Activated naive CD4-positive, alpha-beta T cell treated with anti-CD3 and anti-CD28 coated beads, Interleukin-2, amount 50 U/mL, for 24 hours (primary cell): ENCODE measurements around the gene IGFBPL1.

Source experiments
- H3K27ac Mint-ChIP-seq: one replicate; pipeline ENCODE4 v1.8.0; 2021; ENCODE audit warnings: mild to moderate bottlenecking, mixed read lengths
- H3K27me3 Mint-ChIP-seq: one replicate; pipeline ENCODE4 v1.8.0; 2021; ENCODE audit warnings: mixed read lengths
- H3K36me3 Mint-ChIP-seq: one replicate; pipeline ENCODE4 v1.8.0; 2021; ENCODE audit warnings: mixed read lengths
- H3K4me1 Mint-ChIP-seq: one replicate; pipeline ENCODE4 v1.8.0; 2021; ENCODE audit warnings: mixed read lengths
- H3K4me3 Mint-ChIP-seq: one replicate; pipeline ENCODE4 v1.8.0; 2021; ENCODE audit warnings: mild to moderate bottlenecking, mixed read lengths
- H3K9me3 Mint-ChIP-seq: one replicate; pipeline ENCODE4 v1.8.0; 2021; ENCODE audit warnings: mixed read lengths

The IGFBPL1 gene

GRCh38 chr9:38437193-38437823 lies 13.1 kb upstream of the IGFBPL1 start:
- Mint-ChIP-seq H3K36me3 (no peaks in the 10 kb centered on the region), H3K27ac (no peak overlapping the region), H3K27me3 (no peaks in the 10 kb centered on the region), H3K9me3 (no peaks in the 10 kb centered on the region), H3K4me1 (peaks cover 3% of the 10 kb centered on the region), H3K4me3 (no peak overlapping the region)

- no peak overlapping the region for H3K4me3 Mint-ChIP-seq
- no peaks in the 10 kb centered on the region for H3K9me3 Mint-ChIP-seq
- H3K36me3 Mint-ChIP-seq: no peaks in the 10 kb centered on the region
- peaks cover 3% of the 10 kb centered on the region for H3K4me1 Mint-ChIP-seq
- H3K27ac Mint-ChIP-seq: no peak overlapping the region
- H3K27me3 Mint-ChIP-seq: no peaks in the 10 kb centered on the region
Observed at GRCh38 chr9:38436708-38437107, 12.5 kb upstream of the IGFBPL1 start.

- H3K36me3 Mint-ChIP-seq: no peaks in the 10 kb centered on the region
- H3K4me3 Mint-ChIP-seq: no peak overlapping the region
- peaks cover 14% of the 10 kb centered on the region for H3K4me1 Mint-ChIP-seq
- H3K27ac Mint-ChIP-seq: no peak overlapping the region
- H3K9me3 Mint-ChIP-seq: no peaks in the 10 kb centered on the region
- no peaks in the 10 kb centered on the region for H3K27me3 Mint-ChIP-seq
Observed at GRCh38 chr9:38435521-38435920, 11.3 kb upstream of the IGFBPL1 start.

- Mint-ChIP-seq H3K4me1 (peaks cover 15% of the 10 kb centered on the region), H3K27ac (no peak overlapping the region), H3K36me3 (no peaks in the 10 kb centered on the region), H3K9me3 (no peaks in the 10 kb centered on the region), H3K27me3 (no peaks in the 10 kb centered on the region), H3K4me3 (no peak overlapping the region)
Observed at GRCh38 chr9:38434853-38435252, 10.6 kb upstream of the IGFBPL1 start.

- no peaks in the 10 kb centered on the region for H3K9me3 Mint-ChIP-seq
- H3K27ac Mint-ChIP-seq: no peak overlapping the region
- H3K4me1 Mint-ChIP-seq: peaks cover 15% of the 10 kb centered on the region
- H3K27me3 Mint-ChIP-seq: no peaks in the 10 kb centered on the region
- H3K36me3 Mint-ChIP-seq: no peaks in the 10 kb centered on the region
- H3K4me3 Mint-ChIP-seq: no peak overlapping the region
Observed at GRCh38 chr9:38434365-38434764, 10.1 kb upstream of the IGFBPL1 start.

GRCh38 chr9:38432922-38433510 lies 8.8 kb upstream of the IGFBPL1 start:
- H3K36me3 Mint-ChIP-seq: no peaks in the 10 kb centered on the region

GRCh38 chr9:38431116-38431515 lies 6.9 kb upstream of the IGFBPL1 start:
- H3K36me3 Mint-ChIP-seq: no peaks in the 10 kb centered on the region
- peaks cover 15% of the 10 kb centered on the region for H3K4me1 Mint-ChIP-seq
- no peaks in the 10 kb centered on the region for H3K27me3 Mint-ChIP-seq
- H3K4me3 Mint-ChIP-seq: no peak overlapping the region
- H3K27ac Mint-ChIP-seq: no peak overlapping the region
- H3K9me3 Mint-ChIP-seq: no peaks in the 10 kb centered on the region

More at GRCh38 chr9:38432922-38433510, 8.8 kb upstream of the IGFBPL1 start:
- Mint-ChIP-seq H3K4me3 (no peak overlapping the region), H3K4me1 (peaks cover 15% of the 10 kb centered on the region), H3K27ac (no peak overlapping the region), H3K27me3 (no peaks in the 10 kb centered on the region), H3K9me3 (no peaks in the 10 kb centered on the region)

- Mint-ChIP-seq H3K4me1 (peaks cover 22% of the 10 kb centered on the region), H3K27ac (no peak overlapping the region), H3K27me3 (peaks cover 12% of the 10 kb centered on the region), H3K36me3 (no peaks in the 10 kb centered on the region), H3K9me3 (no peaks in the 10 kb centered on the region), H3K4me3 (no peak overlapping the region)
Observed at GRCh38 chr9:38428062-38428461, 3.8 kb upstream of the IGFBPL1 start.

- H3K9me3 Mint-ChIP-seq: no peaks in the 10 kb centered on the region
Observed at GRCh38 chr9:38424918-38425317, 664 bp upstream of the IGFBPL1 start.

GRCh38 chr9:38423273-38423972 lies 831 bp downstream of the IGFBPL1 start:
- Mint-ChIP-seq H3K4me3 (peak overlapping the region; percentile 58), H3K27ac (no peak overlapping the region), H3K27me3 (peaks cover 24% of the 10 kb centered on the region), H3K36me3 (no peaks in the 10 kb centered on the region), H3K9me3 (no peaks in the 10 kb centered on the region), H3K4me1 (peaks cover 9% of the 10 kb centered on the region)

More at GRCh38 chr9:38424918-38425317, 664 bp upstream of the IGFBPL1 start:
- peaks cover 9% of the 10 kb centered on the region for H3K4me1 Mint-ChIP-seq
- H3K4me3 Mint-ChIP-seq: peak overlapping the region; percentile 38
- H3K27ac Mint-ChIP-seq: no peak overlapping the region
- H3K36me3 Mint-ChIP-seq: no peaks in the 10 kb centered on the region
- peaks cover 24% of the 10 kb centered on the region for H3K27me3 Mint-ChIP-seq

- H3K9me3 Mint-ChIP-seq: no peaks in the 10 kb centered on the region
- no peak overlapping the region for H3K27ac Mint-ChIP-seq
- no peaks in the 10 kb centered on the region for H3K36me3 Mint-ChIP-seq
- H3K4me1 Mint-ChIP-seq: peaks cover 9% of the 10 kb centered on the region
- peaks cover 24% of the 10 kb centered on the region for H3K27me3 Mint-ChIP-seq
- peak overlapping the region; percentile 58 for H3K4me3 Mint-ChIP-seq
Observed at GRCh38 chr9:38422555-38423260, 1.5 kb downstream of the IGFBPL1 start.

GRCh38 chr9:38421498-38422211 lies 2.6 kb downstream of the IGFBPL1 start:
- Mint-ChIP-seq H3K27ac (no peak overlapping the region), H3K27me3 (peaks cover 24% of the 10 kb centered on the region), H3K4me1 (peaks cover 12% of the 10 kb centered on the region), H3K36me3 (no peaks in the 10 kb centered on the region), H3K4me3 (no peak overlapping the region), H3K9me3 (no peaks in the 10 kb centered on the region)

- peaks cover 16% of the 10 kb centered on the region for H3K27me3 Mint-ChIP-seq
- peaks cover 7% of the 10 kb centered on the region for H3K4me1 Mint-ChIP-seq
- no peak overlapping the region for H3K27ac Mint-ChIP-seq
- H3K36me3 Mint-ChIP-seq: no peaks in the 10 kb centered on the region
- no peaks in the 10 kb centered on the region for H3K9me3 Mint-ChIP-seq
- no peak overlapping the region for H3K4me3 Mint-ChIP-seq
Observed at GRCh38 chr9:38419181-38419580, 5.1 kb downstream of the IGFBPL1 start.

GRCh38 chr9:38418366-38418765 lies 5.9 kb downstream of the IGFBPL1 start:
- Mint-ChIP-seq H3K27ac (no peak overlapping the region), H3K36me3 (no peaks in the 10 kb centered on the region), H3K4me1 (peaks cover 4% of the 10 kb centered on the region), H3K9me3 (no peaks in the 10 kb centered on the region), H3K27me3 (peaks cover 14% of the 10 kb centered on the region), H3K4me3 (no peak overlapping the region)
